Superior temporal gyrus (tissue), 1 donor: ENCODE measurements around the gene SPPL2C.

ENCODE experiments used
- DNase-seq: peaks from one replicate; pipeline ENCODE4 v3.0.0-alpha.2; 2016; ENCODE audit errors: extremely low spot score

Gene SPPL2C

GRCh38 chr17:45876539-45876938, 31.9 kb downstream of the SPPL2C start:
- no peak for DNase-seq

GRCh38 chr17:45877467-45877866, 32.8 kb downstream of the SPPL2C start:
- no peak for DNase-seq

- no peak for DNase-seq
Measured at GRCh38 chr17:45883063-45883462, 38.4 kb downstream of the SPPL2C start.

- no peak for DNase-seq
Measured at GRCh38 chr17:45886852-45887251, 42.2 kb downstream of the SPPL2C start.

GRCh38 chr17:45888392-45888791, 43.7 kb downstream of the SPPL2C start:
- DNase-seq = no peak

- DNase-seq = no peak
Measured at GRCh38 chr17:45889579-45889978, 44.9 kb downstream of the SPPL2C start.

- no peak for DNase-seq
Measured at GRCh38 chr17:45893725-45894021, 49.0 kb downstream of the SPPL2C start.

- peak; percentile 96 for DNase-seq
Measured at GRCh38 chr17:45894022-45894784, 49.5 kb downstream of the SPPL2C start, which contains the start of gene MAPT. MAPT (plus strand) TSS chr17:45894554; CDS start chr17:45962338, 67,784 bp downstream.

- DNase-seq = peak; percentile 59
Measured at GRCh38 chr17:45895304-45895968, 50.8 kb downstream of the SPPL2C start.

- peak; percentile 56 for DNase-seq
Measured at GRCh38 chr17:45895969-45896785, 51.5 kb downstream of the SPPL2C start.
